Activated CD4-positive, alpha-beta memory T cell treated with anti-CD3 and anti-CD28 coated beads for 36 hours (primary cell): Measurements from ENCODE around the gene RPS27L. TPM values are rescaled to one million over a fixed set of nuclear protein-coding genes. Genes with fewer than 3 reads are reported as not detected.
"Not testable (repeated sequence)": the region's sequence is repeated elsewhere in the genome, so short reads cannot be mapped to it uniquely, and the experiment has no call there.

Experiments used
- CTCF ChIA-PET: fragments of 350-600 bp; sonication (Branson Sonifier 250); formaldehyde crosslinking; loops from one replicate; lab custom pipeline; 2021; ENCODE audit warnings: antibody characterized with exemption, inconsistent platforms; lab: Charles Lee
- POLR2A ChIA-PET: fragments of 350-600 bp; sonication (Branson Sonifier 250); formaldehyde crosslinking; loops from one replicate; lab custom pipeline; 2021; ENCODE audit warnings: antibody characterized with exemption; lab: Charles Lee
- DNase-seq: peaks from one replicate; pipeline ENCODE4 v3.0.0-alpha.2; 2020
- H3K27ac Mint-ChIP-seq: one replicate; pipeline ENCODE4 v1.8.0; 2021; ENCODE audit warnings: mixed read lengths
- H3K27me3 Mint-ChIP-seq: one replicate; pipeline ENCODE4 v1.8.0; 2021; ENCODE audit warnings: mixed read lengths
- H3K36me3 Mint-ChIP-seq: one replicate; pipeline ENCODE4 v1.8.0; 2021; ENCODE audit warnings: mixed read lengths
- H3K4me1 Mint-ChIP-seq: one replicate; pipeline ENCODE4 v1.8.0; 2021; ENCODE audit warnings: low read depth, mixed read lengths
- H3K4me3 Mint-ChIP-seq: one replicate; pipeline ENCODE4 v1.8.0; 2021; ENCODE audit warnings: mild to moderate bottlenecking, mixed read lengths
- H3K9me3 Mint-ChIP-seq: one replicate; pipeline ENCODE4 v1.8.0; 2021; ENCODE audit warnings: mixed read lengths
- intact Hi-C: fragments of 100-400 bp; cut with micrococcal nuclease; formaldehyde crosslinking; loops from one replicate; pipeline ENCODE4 v1.15.1; 2023
- total RNA-seq, 2 experiments: library from RNA; stranded (reverse); gene quantifications; one replicate each; pipeline ENCODE4 v1.2.3, GENCODE V29; 2021

Gene RPS27L
- total RNA-seq, 2 experiments from 2014 or later, result 139 to 140 TPM

GRCh38 chr15:63109920-63110319 lies 47.4 kb downstream of the RPS27L start:
- no peaks in the 10 kb centered on the region for H3K9me3 Mint-ChIP-seq
- no peak overlapping the region for H3K4me3 Mint-ChIP-seq
- CTCF ChIA-PET, result interaction anchor here (1.0 kb wide), 1 partner anchor 17 kb away, joined by 3 read pairs; no protein-coding TSS in a partner anchor
- POLR2A ChIA-PET, result no interaction called here
- DNase-seq, result no peak
- no peaks in the 10 kb centered on the region for H3K36me3 Mint-ChIP-seq
- H3K27ac Mint-ChIP-seq, result no peak overlapping the region
- H3K27me3 Mint-ChIP-seq, result peaks cover 9% of the 10 kb centered on the region
- H3K4me1 Mint-ChIP-seq, result no peaks in the 10 kb centered on the region
- intact Hi-C loops, result no loop called here

- Mint-ChIP-seq H3K4me3 (no peak overlapping the region), H3K27me3 (peaks cover 10% of the 10 kb centered on the region), H3K9me3 (no peaks in the 10 kb centered on the region), H3K27ac (no peak overlapping the region), H3K36me3 (no peaks in the 10 kb centered on the region), H3K4me1 (no peaks in the 10 kb centered on the region)
- POLR2A ChIA-PET, result no interaction called here
- CTCF ChIA-PET, result no interaction called here
- DNase-seq, result no peak
- intact Hi-C loops, result no loop called here
These were observed 47.8 kb downstream of the RPS27L start for GRCh38 chr15:63109498-63109897.

GRCh38 chr15:63107895-63108546 lies 49.3 kb downstream of the RPS27L start:
- no peak for DNase-seq
- no peaks in the 10 kb centered on the region for H3K9me3 Mint-ChIP-seq
- CTCF ChIA-PET, result no interaction called here
- peaks cover 12% of the 10 kb centered on the region for H3K27me3 Mint-ChIP-seq
- no peaks in the 10 kb centered on the region for H3K36me3 Mint-ChIP-seq
- POLR2A ChIA-PET, result no interaction called here
- no peak overlapping the region for H3K4me3 Mint-ChIP-seq
- H3K4me1 Mint-ChIP-seq, result no peaks in the 10 kb centered on the region
- H3K27ac Mint-ChIP-seq, result no peak overlapping the region
- intact Hi-C loops, result no loop called here

- intact Hi-C loops, H3K27ac Mint-ChIP-seq, H3K36me3 Mint-ChIP-seq, H3K4me3 Mint-ChIP-seq, DNase-seq, H3K4me1 Mint-ChIP-seq, POLR2A ChIA-PET, H3K9me3 Mint-ChIP-seq: not testable (repeated sequence)
- CTCF ChIA-PET, result interaction anchor here (0.8 to 1.0 kb wide), 2 partner anchors 13 to 58 kb away, joined by 3 to 4 read pairs; no protein-coding TSS in a partner anchor
- peaks cover 12% of the 10 kb centered on the region for H3K27me3 Mint-ChIP-seq
These were observed 51.9 kb downstream of the RPS27L start for GRCh38 chr15:63105354-63105753.

GRCh38 chr15:63104727-63105126 lies 52.5 kb downstream of the RPS27L start:
- DNase-seq, result no peak
- H3K27me3 Mint-ChIP-seq, result peaks cover 12% of the 10 kb centered on the region
- no peaks in the 10 kb centered on the region for H3K9me3 Mint-ChIP-seq
- H3K27ac Mint-ChIP-seq, result no peak overlapping the region
- no peaks in the 10 kb centered on the region for H3K36me3 Mint-ChIP-seq
- H3K4me3 Mint-ChIP-seq, result no peak overlapping the region
- POLR2A ChIA-PET, result no interaction called here
- intact Hi-C loops, result no loop called here
- H3K4me1 Mint-ChIP-seq, result no peaks in the 10 kb centered on the region
- CTCF ChIA-PET, result interaction anchor here (0.8 to 1.0 kb wide), 2 partner anchors 57 to 58 kb away, joined by 3 read pairs; no protein-coding TSS in a partner anchor

- H3K9me3 Mint-ChIP-seq, result no peaks in the 10 kb centered on the region
- no peak overlapping the region for H3K27ac Mint-ChIP-seq
- ChIA-PET POLR2A (no interaction called here), CTCF (interaction anchor here (1.0 kb wide), 1 partner anchor 56 kb away, joined by 3 read pairs; no protein-coding TSS in a partner anchor)
- no peaks in the 10 kb centered on the region for H3K36me3 Mint-ChIP-seq
- H3K27me3 Mint-ChIP-seq, result peaks cover 11% of the 10 kb centered on the region
- DNase-seq, result no peak
- H3K4me3 Mint-ChIP-seq, result no peak overlapping the region
- H3K4me1 Mint-ChIP-seq, result no peaks in the 10 kb centered on the region
- intact Hi-C loops, result no loop called here
These were observed 53.9 kb downstream of the RPS27L start for GRCh38 chr15:63103416-63103815.

GRCh38 chr15:63099581-63099980 lies 57.7 kb downstream of the RPS27L start:
- H3K9me3 Mint-ChIP-seq, CTCF ChIA-PET, intact Hi-C loops, H3K27ac Mint-ChIP-seq, H3K36me3 Mint-ChIP-seq, POLR2A ChIA-PET, H3K4me3 Mint-ChIP-seq, H3K27me3 Mint-ChIP-seq, DNase-seq, H3K4me1 Mint-ChIP-seq: not testable (repeated sequence)

- H3K9me3 Mint-ChIP-seq, H3K4me3 Mint-ChIP-seq, intact Hi-C loops, DNase-seq, H3K27me3 Mint-ChIP-seq, H3K4me1 Mint-ChIP-seq, CTCF ChIA-PET, H3K36me3 Mint-ChIP-seq, POLR2A ChIA-PET, H3K27ac Mint-ChIP-seq: not testable (repeated sequence)
These were observed 58.4 kb downstream of the RPS27L start for GRCh38 chr15:63098901-63099300.

Other genes with a start within 250 kb of the RPS27L start
- gene TPM1, start 114.7 kb downstream of the RPS27L start, total RNA-seq, result 10 to 100 TPM; 10.8 to 11.4 TPM
- 10 to 100 TPM; 23.7 to 24.5 TPM for gene LACTB, start 35.6 kb downstream of the RPS27L start, total RNA-seq
- gene RAB8B, start 32.1 kb upstream of the RPS27L start, total RNA-seq, result 100 to 1,000 TPM; 109 to 119 TPM
- 1 to 10 TPM; 6.6 to 7.0 TPM for gene APH1B, start 120.1 kb upstream of the RPS27L start, total RNA-seq
- under 1 TPM; 0.07 to 0.10 TPM for gene CA12, start 224.4 kb upstream of the RPS27L start, total RNA-seq